Measurements from ENCODE around the gene C15orf62. TPM values are rescaled to one million over a fixed set of nuclear protein-coding genes. Genes with fewer than 3 reads are reported as not detected.
A peak's percentile ranks its signal among the peaks of the same experiment; 100 is the strongest.

C15orf62 gene
- not detected in 2 replicates for total RNA-seq (2014; rRNA removed; shearing (Covaris generic))

GRCh38 chr15:40769274-40770146 is at the start of gene C15orf62:
TSS of gene C15orf62 (plus strand) at chr15:40769980. CDS start at chr15:40770496, 516 bp downstream.
- DNase-seq (ENCODE audit: low read depth) = no peak

- DNase-seq (ENCODE audit: low read depth) = no peak
These were observed 48.1 kb upstream of the C15orf62 start for GRCh38 chr15:40721701-40722100.

- no peak for DNase-seq (ENCODE audit: low read depth)
These were observed 47.4 kb upstream of the C15orf62 start for GRCh38 chr15:40722354-40722753.

- DNase-seq (ENCODE audit: low read depth) = no peak
These were observed 46.8 kb upstream of the C15orf62 start for GRCh38 chr15:40722934-40723333.

GRCh38 chr15:40723919-40724318 is 45.9 kb upstream of the C15orf62 start:
- DNase-seq (ENCODE audit: low read depth) = no peak

- DNase-seq (ENCODE audit: low read depth) = no peak
These were observed 38.7 kb upstream of the C15orf62 start for GRCh38 chr15:40731034-40731433.

GRCh38 chr15:40736575-40736974 is 33.2 kb upstream of the C15orf62 start:
- DNase-seq (ENCODE audit: low read depth) = no peak

- no peak for DNase-seq (ENCODE audit: low read depth)
These were observed 32.7 kb upstream of the C15orf62 start for GRCh38 chr15:40737048-40737447.

- DNase-seq (ENCODE audit: low read depth) = no peak
These were observed 30.7 kb upstream of the C15orf62 start for GRCh38 chr15:40739047-40739446.

- no peak for DNase-seq (ENCODE audit: low read depth)
These were observed 29.9 kb upstream of the C15orf62 start for GRCh38 chr15:40739854-40740253.

GRCh38 chr15:40743485-40743901 is 26.3 kb upstream of the C15orf62 start:
- no peak for DNase-seq (ENCODE audit: low read depth)

- DNase-seq (ENCODE audit: low read depth) = peak; percentile 68
These were observed 25.6 kb upstream of the C15orf62 start for GRCh38 chr15:40743921-40744814.

GRCh38 chr15:40744815-40745152 is 25.0 kb upstream of the C15orf62 start:
- no peak for DNase-seq (ENCODE audit: low read depth)

GRCh38 chr15:40746916-40747418 is 22.8 kb upstream of the C15orf62 start:
- DNase-seq (ENCODE audit: low read depth) = no peak

GRCh38 chr15:40747685-40748631 is 21.8 kb upstream of the C15orf62 start:
- DNase-seq (ENCODE audit: low read depth) = no peak

- no peak for DNase-seq (ENCODE audit: low read depth)
These were observed 20.6 kb upstream of the C15orf62 start for GRCh38 chr15:40749151-40749630.

GRCh38 chr15:40750885-40751284 is 18.9 kb upstream of the C15orf62 start:
- no peak for DNase-seq (ENCODE audit: low read depth)

GRCh38 chr15:40751745-40752144 is 18.0 kb upstream of the C15orf62 start:
- no peak for DNase-seq (ENCODE audit: low read depth)

GRCh38 chr15:40754574-40754882 is 15.3 kb upstream of the C15orf62 start:
- DNase-seq (ENCODE audit: low read depth) = peak; percentile 49

- peak; percentile 92 for DNase-seq (ENCODE audit: low read depth)
These were observed 14.6 kb upstream of the C15orf62 start, which contains the start of gene RMDN3 for GRCh38 chr15:40754883-40755811. TSS of gene RMDN3 (minus strand) at chr15:40755254. CDS start at chr15:40754783, 471 bp downstream.

Data from RPMI7951 (cell line).